HCT116 (cell line): ENCODE results near the gene RRAS2.

Experiments used
- EGR1 ChIP-seq: IDR thresholded peaks from 2 replicates; pipeline ENCODE4 v1.6.1; 2012; ENCODE audit warnings: low read depth
- EZH2 ChIP-seq: fragments of 200-600 bp; sonication (generic); IDR thresholded peaks from 2 replicates; pipeline ENCODE4 v1.6.1; 2017; ENCODE audit warnings: antibody characterized with exemption, mixed run types
- EZH2phosphoT487 ChIP-seq: fragments of 200-600 bp; IDR thresholded peaks from 2 replicates; pipeline ENCODE4 v1.6.1; 2018; ENCODE audit warnings: antibody characterized with exemption, borderline replicate concordance
- JUND ChIP-seq: IDR thresholded peaks from 2 replicates; pipeline ENCODE4 v1.6.1; 2012
- MAX ChIP-seq: IDR thresholded peaks from 2 replicates; pipeline ENCODE4 v1.6.1; 2012
- POLR2A ChIP-seq: IDR thresholded peaks from 2 replicates; pipeline ENCODE4 v1.7.0; 2011; ENCODE audit warnings: borderline replicate concordance; ENCODE audit not compliant: insufficient read depth, insufficient read length; ENCODE audit errors: extremely low read depth
- POLR2AphosphoS5 ChIP-seq: IDR thresholded peaks from 2 replicates; pipeline ENCODE4 v1.6.1; 2011; ENCODE audit warnings: mild to moderate bottlenecking, low read depth, low read length, moderate library complexity
- RAD21 ChIP-seq: IDR thresholded peaks from 2 replicates; pipeline ENCODE4 v1.6.1; 2012; ENCODE audit warnings: low read depth, mild to moderate bottlenecking
- REST ChIP-seq: IDR thresholded peaks from 2 replicates; pipeline ENCODE4 v1.6.1; 2012; ENCODE audit warnings: low read depth
- YY1 ChIP-seq: IDR thresholded peaks from 2 replicates; pipeline ENCODE4 v1.6.1; 2011; ENCODE audit warnings: low read length, low read depth, moderate library complexity, mild to moderate bottlenecking; ENCODE audit not compliant: insufficient replicate concordance; ENCODE audit errors: extremely low read depth
- TF ChIP-seq, protein P1 (sequence below), 3 experiments: fragments of 200-600 bp in 1 of 3; sonication (generic) in 1 of 3; IDR thresholded peaks in 2 of 3; conservative IDR thresholded peaks in 1 of 3; 2 replicates each; pipeline ENCODE4 v1.5.1; 2012 to 2017; ENCODE audit warnings: low read depth in 2 of 3, low read length in 2 of 3, antibody characterized with exemption in 1 of 3, borderline replicate concordance in 1 of 3, control low read depth in 1 of 3, mild to moderate bottlenecking in 1 of 3, mixed read lengths in 1 of 3, mixed run types in 1 of 3, moderate library complexity in 1 of 3; ENCODE audit not compliant: insufficient read depth in 1 of 3

DNA sequence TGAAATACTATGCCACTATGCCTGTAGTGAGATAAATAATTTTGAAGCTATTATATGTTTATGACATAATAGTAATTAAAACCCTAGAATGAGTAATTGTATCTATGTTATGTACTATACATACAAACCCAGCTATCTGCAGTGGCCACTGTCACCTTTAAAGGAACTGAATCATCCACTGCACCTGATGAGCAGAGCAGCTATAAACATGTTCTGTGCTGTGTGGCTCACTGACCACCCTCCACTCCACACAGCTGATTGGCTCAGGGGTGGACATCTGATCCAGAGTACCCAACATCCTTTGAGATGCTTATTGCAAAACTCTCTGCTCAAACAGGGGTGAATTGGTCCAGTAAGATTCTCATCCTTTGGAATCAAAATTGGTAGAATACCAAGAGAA lies 19.2 kb upstream of the RRAS2 start:
- TF ChIP-seq, protein P1, sequence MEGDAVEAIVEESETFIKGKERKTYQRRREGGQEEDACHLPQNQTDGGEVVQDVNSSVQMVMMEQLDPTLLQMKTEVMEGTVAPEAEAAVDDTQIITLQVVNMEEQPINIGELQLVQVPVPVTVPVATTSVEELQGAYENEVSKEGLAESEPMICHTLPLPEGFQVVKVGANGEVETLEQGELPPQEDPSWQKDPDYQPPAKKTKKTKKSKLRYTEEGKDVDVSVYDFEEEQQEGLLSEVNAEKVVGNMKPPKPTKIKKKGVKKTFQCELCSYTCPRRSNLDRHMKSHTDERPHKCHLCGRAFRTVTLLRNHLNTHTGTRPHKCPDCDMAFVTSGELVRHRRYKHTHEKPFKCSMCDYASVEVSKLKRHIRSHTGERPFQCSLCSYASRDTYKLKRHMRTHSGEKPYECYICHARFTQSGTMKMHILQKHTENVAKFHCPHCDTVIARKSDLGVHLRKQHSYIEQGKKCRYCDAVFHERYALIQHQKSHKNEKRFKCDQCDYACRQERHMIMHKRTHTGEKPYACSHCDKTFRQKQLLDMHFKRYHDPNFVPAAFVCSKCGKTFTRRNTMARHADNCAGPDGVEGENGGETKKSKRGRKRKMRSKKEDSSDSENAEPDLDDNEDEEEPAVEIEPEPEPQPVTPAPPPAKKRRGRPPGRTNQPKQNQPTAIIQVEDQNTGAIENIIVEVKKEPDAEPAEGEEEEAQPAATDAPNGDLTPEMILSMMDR (IDR thresholded peaks at IDR 0.05 in 2 of 3, conservative IDR thresholded peaks at IDR 0.05 in 1 of 3; ENCODE audit: borderline replicate concordance in 1 of 3, insufficient read depth in 1 of 3, low read depth in 2 of 3, low read length in 2 of 3): no peak
- TF ChIP-seq EZH2 (no peak), POLR2A (no peak), RAD21 (no peak), EGR1 (no peak), REST (no peak), POLR2AphosphoS5 (no peak), YY1 (no peak), MAX (no peak), JUND (no peak), EZH2phosphoT487 (no peak)
